ENCODE data around the gene DCAF17. TPM values are rescaled to one million over a fixed set of nuclear protein-coding genes. Genes with fewer than 3 reads are reported as not detected.
A peak's percentile ranks its signal among the peaks of the same experiment; 100 is the strongest.

The DCAF17 gene
- total and polyA plus RNA-seq, 2 of the 13 experiments (the other 11 are each of a cell fraction or from before 2014, with no cell fraction given) = 13.7 to 30.0 TPM

- TF ChIP-seq PAXIP1 (CRISPR knock-in tag; conservative IDR thresholded peaks at IDR 0.05) = peak; percentile 48; the same call in 1 of the 2 replicates
- TF ChIP-seq PHF21A (CRISPR knock-in tag; IDR thresholded peaks at IDR 0.05) = no peak
- no peak for TF ChIP-seq SAFB2 (CRISPR knock-in tag; IDR thresholded peaks at IDR 0.05; ENCODE audit: borderline replicate concordance, low read depth)
- no peak for TF ChIP-seq ZNF510 (CRISPR knock-in tag; IDR thresholded peaks at IDR 0.05; ENCODE audit: low read depth)
- TF ChIP-seq ZNF768 (CRISPR knock-in tag; IDR thresholded peaks at IDR 0.05) = no peak
- TF ChIP-seq CREB1 (IDR thresholded peaks at IDR 0.05) = no peak
- no peak for TF ChIP-seq CREB1 (CRISPR knock-in tag; IDR thresholded peaks at IDR 0.05)
- TF ChIP-seq MXI1 (IDR thresholded peaks at IDR 0.05; ENCODE audit: borderline replicate concordance, low read depth, low read length) = no peak
- no peak for TF ChIP-seq ZSCAN30 (CRISPR knock-in tag; IDR thresholded peaks at IDR 0.05)
These were observed 42.0 kb downstream of the DCAF17 start (continued) for GRCh38 chr2:171475979-171476378.

GRCh38 chr2:171478345-171478744 lies 44.3 kb downstream of the DCAF17 start:
- BruUV-seq (replicated peaks) = no TSS peak
- POLR2A ChIA-PET = no interaction called here
- H3K36me3 ChIP-seq (replicated peaks in 1 of 2; ENCODE audit: control insufficient read depth in 1 of 2, insufficient read depth in 2 of 2, low read length in 2 of 2) = peaks cover 7 to 55% of the 10 kb centered on the region in 2 experiments; a peak in 4 of 5 replicates
- no peak for ATAC-seq
- no peak overlapping the region for H3K9ac ChIP-seq (ENCODE audit: insufficient read depth, low read depth, low read length)
- H3K4me1 ChIP-seq (ENCODE audit: insufficient read depth, low read length) = peaks cover 15% of the 10 kb centered on the region
- H4K20me1 ChIP-seq (ENCODE audit: insufficient read depth, low read length) = no peaks in the 10 kb centered on the region
- intact Hi-C loops (cut with micrococcal nuclease; ENCODE audit: unreplicated experiment) (no loop called here), in situ Hi-C loops (cut with HindIII; ENCODE audit: extremely low pct_ligation_motif_present, low pct_unique_long_range_greater_than_20kb) (no loop called here)
- H3K4me3 ChIP-seq (replicated peaks in 1 of 3; ENCODE audit: insufficient read depth in 1 of 3, low read depth in 2 of 3, low read length in 3 of 3) = no peak overlapping the region
- H3K27me3 ChIP-seq (ENCODE audit: control insufficient read depth in 1 of 2, insufficient read depth in 2 of 2, low read length in 2 of 2) = no peaks in the 10 kb centered on the region
- DNase-seq (ENCODE audit: low spot score) = no peak
- no peak overlapping the region for H3K4me2 ChIP-seq (ENCODE audit: low read depth, low read length)
- no peak overlapping the region for H3K27ac ChIP-seq (ENCODE audit: extremely low read length, insufficient read depth, low read length)
- H3K9me3 ChIP-seq (ENCODE audit: low read length) = no peaks in the 10 kb centered on the region
- no peak overlapping the region for H2AFZ ChIP-seq (ENCODE audit: low read length)
- no peak for FAIRE-seq
- CTCF ChIA-PET (ENCODE audit: low intra/inter-chr PET ratio, low total read pairs) = no interaction called here
- no peaks in the 10 kb centered on the region for H3K79me2 ChIP-seq (ENCODE audit: insufficient read depth, low read length)
- 98% methylated on average over 1 of the region's 1 CpG for WGBS (ENCODE audit: low lambda C conversion rate)
- TF ChIP-seq ZFP36L2 (CRISPR knock-in tag; IDR thresholded peaks at IDR 0.05) (no peak), HOXA3 (CRISPR knock-in tag; IDR thresholded peaks at IDR 0.05) (no peak), TIGD3 (CRISPR knock-in tag; IDR thresholded peaks at IDR 0.05; ENCODE audit: borderline replicate concordance) (no peak), PITX1 (CRISPR knock-in tag; IDR thresholded peaks at IDR 0.05) (no peak), ZNF383 (CRISPR knock-in tag; IDR thresholded peaks at IDR 0.05; ENCODE audit: borderline replicate concordance) (no peak), ZBTB8A (CRISPR knock-in tag; IDR thresholded peaks at IDR 0.05; ENCODE audit: borderline replicate concordance, low read depth) (no peak), HNRNPUL1 (IDR thresholded peaks at IDR 0.05; ENCODE audit: low read depth, low read length) (no peak), RCOR2 (CRISPR knock-in tag; IDR thresholded peaks at IDR 0.05) (no peak), ZNF7 (CRISPR knock-in tag; IDR thresholded peaks at IDR 0.05) (no peak)
